Measurements from ENCODE around the gene IFIH1.

IFIH1 gene

DNA sequence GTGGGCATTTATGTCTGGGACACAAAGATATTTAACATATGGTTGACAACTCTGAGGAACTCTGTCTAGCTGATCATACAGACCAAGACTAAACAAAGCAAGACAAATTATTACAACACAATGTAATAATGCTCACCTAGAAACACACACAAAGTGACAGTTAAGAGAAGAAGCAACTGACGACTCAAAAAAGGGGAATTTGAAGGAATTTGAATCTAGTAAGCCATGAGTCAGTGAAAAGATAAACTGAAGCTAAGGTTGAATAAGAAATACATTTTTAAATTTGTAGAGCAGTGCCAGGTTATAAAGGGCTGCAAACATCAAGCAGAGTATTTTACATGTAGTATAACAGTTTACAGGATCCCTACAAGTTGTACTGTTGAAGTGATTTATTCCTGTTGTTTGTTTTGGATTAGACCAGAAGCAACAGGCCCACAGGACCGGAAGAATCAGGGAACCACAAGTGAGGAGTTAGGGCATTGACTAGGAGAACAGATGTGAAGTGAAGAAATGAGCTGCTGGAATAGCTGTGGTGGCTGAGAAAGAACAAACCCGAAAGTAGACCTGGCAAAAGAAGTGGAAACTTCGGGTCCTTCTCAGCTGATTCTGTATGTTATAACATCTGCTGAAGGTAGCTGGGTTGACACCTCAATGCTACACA lies 35.6 kb downstream of the IFIH1 start:
- TF ChIP-seq, protein P1, sequence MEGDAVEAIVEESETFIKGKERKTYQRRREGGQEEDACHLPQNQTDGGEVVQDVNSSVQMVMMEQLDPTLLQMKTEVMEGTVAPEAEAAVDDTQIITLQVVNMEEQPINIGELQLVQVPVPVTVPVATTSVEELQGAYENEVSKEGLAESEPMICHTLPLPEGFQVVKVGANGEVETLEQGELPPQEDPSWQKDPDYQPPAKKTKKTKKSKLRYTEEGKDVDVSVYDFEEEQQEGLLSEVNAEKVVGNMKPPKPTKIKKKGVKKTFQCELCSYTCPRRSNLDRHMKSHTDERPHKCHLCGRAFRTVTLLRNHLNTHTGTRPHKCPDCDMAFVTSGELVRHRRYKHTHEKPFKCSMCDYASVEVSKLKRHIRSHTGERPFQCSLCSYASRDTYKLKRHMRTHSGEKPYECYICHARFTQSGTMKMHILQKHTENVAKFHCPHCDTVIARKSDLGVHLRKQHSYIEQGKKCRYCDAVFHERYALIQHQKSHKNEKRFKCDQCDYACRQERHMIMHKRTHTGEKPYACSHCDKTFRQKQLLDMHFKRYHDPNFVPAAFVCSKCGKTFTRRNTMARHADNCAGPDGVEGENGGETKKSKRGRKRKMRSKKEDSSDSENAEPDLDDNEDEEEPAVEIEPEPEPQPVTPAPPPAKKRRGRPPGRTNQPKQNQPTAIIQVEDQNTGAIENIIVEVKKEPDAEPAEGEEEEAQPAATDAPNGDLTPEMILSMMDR (IDR thresholded peaks at IDR 0.05; ENCODE audit: insufficient read depth, low read depth, low read length, missing control alignments), result no peak
- H3K4me3 ChIP-seq (ENCODE audit: low read length), result no peak overlapping the region
- no peak for DNase-seq (ENCODE audit: low read depth)

DNA sequence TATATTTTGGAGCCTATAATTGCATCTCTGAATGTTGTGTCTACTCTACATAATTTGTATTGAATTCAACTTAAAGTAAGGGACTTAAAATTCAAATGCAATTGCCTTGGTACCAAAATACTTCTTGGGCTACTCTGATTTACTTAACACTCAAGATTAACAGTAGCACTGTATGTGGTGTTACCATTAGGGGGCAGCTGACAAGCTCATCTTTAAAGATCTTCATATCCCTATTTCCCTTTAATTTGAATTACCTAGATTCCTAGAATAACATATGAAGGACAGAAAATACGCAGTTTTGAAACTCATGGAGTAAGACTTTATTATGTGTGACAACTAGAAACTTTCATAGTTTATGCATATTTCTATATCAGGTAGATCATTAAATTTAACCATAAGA lies 37.8 kb downstream of the IFIH1 start:
- DNase-seq (ENCODE audit: low read depth), result no peak
- TF ChIP-seq, protein P1 (IDR thresholded peaks at IDR 0.05; ENCODE audit: insufficient read depth, low read depth, low read length, missing control alignments), result no peak
- no peak overlapping the region for H3K4me3 ChIP-seq (ENCODE audit: low read length)

DNA sequence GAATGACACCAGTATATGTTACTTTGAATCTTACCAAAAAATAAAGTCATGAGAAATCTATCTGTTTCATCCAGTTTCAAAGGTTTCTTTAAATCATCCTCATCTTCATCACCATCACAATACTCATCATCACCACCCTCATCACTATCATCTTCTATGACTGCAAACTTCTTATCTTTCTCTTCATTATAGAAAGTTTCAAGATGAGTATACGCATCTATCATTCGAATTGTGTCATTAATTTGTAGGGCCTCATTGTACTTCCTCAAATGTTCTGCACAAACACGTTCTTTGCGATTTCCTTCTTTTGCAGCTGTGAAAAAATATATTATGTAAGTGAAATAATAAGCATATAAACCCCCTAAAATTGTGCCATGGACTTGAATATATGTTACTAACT lies 41.1 kb downstream of the IFIH1 start:
- H3K4me3 ChIP-seq (ENCODE audit: low read length), result no peak overlapping the region
- DNase-seq (ENCODE audit: low read depth), result no peak
- TF ChIP-seq, protein P1 (IDR thresholded peaks at IDR 0.05; ENCODE audit: insufficient read depth, low read depth, low read length, missing control alignments), result no peak

DNA sequence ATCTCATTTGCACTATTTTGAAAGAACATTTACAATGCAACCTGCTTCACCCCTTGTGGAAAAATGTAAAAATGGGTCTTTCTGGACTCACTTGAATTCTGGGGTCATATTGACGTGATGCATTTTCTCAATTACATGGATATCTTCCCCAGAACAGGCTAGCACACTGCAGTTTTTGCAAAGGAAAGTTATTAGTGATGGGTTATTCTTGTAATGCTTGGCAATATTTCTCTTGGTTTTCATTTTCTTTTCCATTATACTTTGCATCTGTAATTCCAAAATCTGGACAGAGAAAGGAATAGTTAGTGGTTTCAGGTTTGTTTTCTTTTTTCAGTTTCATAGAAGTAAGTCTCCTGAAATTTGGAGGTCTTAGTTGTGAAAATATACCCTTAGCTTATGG lies 50.5 kb downstream of the IFIH1 start:
- TF ChIP-seq, protein P1 (IDR thresholded peaks at IDR 0.05; ENCODE audit: insufficient read depth, low read depth, low read length, missing control alignments), result no peak
- no peak overlapping the region for H3K4me3 ChIP-seq (ENCODE audit: low read length)
- no peak for DNase-seq (ENCODE audit: low read depth)

GRCh38 chr2:162267496-162267895 lies 51.0 kb downstream of the IFIH1 start:
- DNase-seq (ENCODE audit: low read depth), result no peak
- H3K4me3 ChIP-seq (ENCODE audit: low read length), result no peak overlapping the region
- TF ChIP-seq, protein P1 (IDR thresholded peaks at IDR 0.05; ENCODE audit: insufficient read depth, low read depth, low read length, missing control alignments), result no peak

GRCh38 chr2:162266460-162266760 lies 52.1 kb downstream of the IFIH1 start:
- DNase-seq (ENCODE audit: low read depth), result no peak
- TF ChIP-seq, protein P1 (IDR thresholded peaks at IDR 0.05; ENCODE audit: insufficient read depth, low read depth, low read length, missing control alignments), result no peak
- H3K4me3 ChIP-seq (ENCODE audit: low read length), result no peak overlapping the region

Measured in epithelial cell of esophagus (primary cell).